Measurements from ENCODE around the gene NDUFS6. TPM values are rescaled to one million over a fixed set of nuclear protein-coding genes. Genes with fewer than 3 reads are reported as not detected.

Gene NDUFS6
- total RNA-seq, 1 donor from 2014 or later: 48.5 TPM

GRCh38 chr5:1818784-1819183, 17.6 kb downstream of the NDUFS6 start:
- DNase-seq: no peak

- DNase-seq: no peak
Observed at GRCh38 chr5:1819458-1819857, 18.3 kb downstream of the NDUFS6 start.

- DNase-seq: no peak
Observed at GRCh38 chr5:1820381-1820780, 19.2 kb downstream of the NDUFS6 start.

GRCh38 chr5:1820926-1821325, 19.7 kb downstream of the NDUFS6 start:
- DNase-seq: no peak

GRCh38 chr5:1821862-1822261, 20.7 kb downstream of the NDUFS6 start:
- no peak for DNase-seq

- DNase-seq: no peak
Observed at GRCh38 chr5:1823381-1824034, 22.3 kb downstream of the NDUFS6 start.

GRCh38 chr5:1824109-1824821, 23.1 kb downstream of the NDUFS6 start:
- DNase-seq: no peak

- DNase-seq: no peak
Observed at GRCh38 chr5:1824903-1825841, 24.0 kb downstream of the NDUFS6 start.

- no peak for DNase-seq
Observed at GRCh38 chr5:1826235-1826980, 25.2 kb downstream of the NDUFS6 start.

GRCh38 chr5:1827025-1827885, 26.0 kb downstream of the NDUFS6 start:
- no peak for DNase-seq

- no peak for DNase-seq
Observed at GRCh38 chr5:1827886-1828397, 26.7 kb downstream of the NDUFS6 start.

GRCh38 chr5:1830571-1831228, 29.5 kb downstream of the NDUFS6 start:
- DNase-seq: no peak

- DNase-seq: no peak
Observed at GRCh38 chr5:1831257-1831656, 30.1 kb downstream of the NDUFS6 start.

- DNase-seq: no peak
Observed at GRCh38 chr5:1831677-1832313, 30.6 kb downstream of the NDUFS6 start.

GRCh38 chr5:1832511-1833250, 31.5 kb downstream of the NDUFS6 start:
- DNase-seq: no peak

- DNase-seq: no peak
Observed at GRCh38 chr5:1833264-1834021, 32.2 kb downstream of the NDUFS6 start.

- no peak for DNase-seq
Observed at GRCh38 chr5:1834022-1834551, 32.9 kb downstream of the NDUFS6 start.

GRCh38 chr5:1834721-1835429, 33.7 kb downstream of the NDUFS6 start:
- no peak for DNase-seq

Data from dermis blood vessel endothelial cell (primary cell).